ENCODE data around the gene TBX3. TPM values are rescaled to one million over a fixed set of nuclear protein-coding genes. Genes with fewer than 3 reads are reported as not detected.

The TBX3 gene
- total RNA-seq, 1 donor from 2014 or later = not detected

DNA sequence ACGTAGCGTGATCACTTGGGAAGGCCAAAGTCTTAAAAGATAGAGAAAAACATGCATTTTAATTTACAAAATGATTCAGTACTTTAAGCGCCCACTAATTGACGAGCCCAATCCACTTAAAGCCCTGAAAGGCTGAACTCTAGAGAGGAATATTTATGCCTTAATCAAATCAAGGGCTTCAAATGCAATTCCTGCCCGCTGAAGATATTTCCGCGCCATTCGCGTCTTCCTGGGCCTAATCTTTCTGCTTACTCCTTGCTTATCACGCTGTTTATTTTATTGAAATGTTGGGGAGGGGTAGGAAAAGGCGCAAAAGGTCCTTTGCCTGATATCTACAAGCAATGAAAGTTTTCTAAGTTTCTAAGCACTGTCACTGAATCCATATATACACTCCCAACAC is 4.0 kb downstream of the TBX3 start:
- H3K36me3 ChIP-seq = no peaks in the 10 kb centered on the region
- H3K4me1 ChIP-seq = peaks cover 22% of the 10 kb centered on the region
- H3K9me3 ChIP-seq (ENCODE audit: low read depth) = no peaks in the 10 kb centered on the region
- no peak for DNase-seq (ENCODE audit: low spot score)
- no peak overlapping the region for H3K9ac ChIP-seq
- no peak overlapping the region for H3K4me3 ChIP-seq
- H3K27me3 ChIP-seq = peaks cover 99% of the 10 kb centered on the region
- H3K79me2 ChIP-seq (ENCODE audit: low read depth) = no peaks in the 10 kb centered on the region
- Mint-ChIP-seq H3K4me3 (no peak overlapping the region), H3K9me3 (peaks cover 6% of the 10 kb centered on the region), H3K27ac (no peak overlapping the region), H3K4me1 (peaks cover 20% of the 10 kb centered on the region), H3K36me3 (no peaks in the 10 kb centered on the region), H3K27me3 (ENCODE audit: insufficient read depth, low read depth) (peaks cover 92% of the 10 kb centered on the region)
- H3K4me2 ChIP-seq = no peak overlapping the region
- no peak overlapping the region for H2AFZ ChIP-seq (replicated peaks)
- H3F3A ChIP-seq (ENCODE audit: low read depth) = peaks cover 33% of the 10 kb centered on the region
- TF ChIP-seq EZH2phosphoT487 (IDR thresholded peaks at IDR 0.05) = peak; percentile 43
- TF ChIP-seq EZH2 (IDR thresholded peaks at IDR 0.05) = peak; percentile 76
- no peak for TF ChIP-seq CTCF (IDR thresholded peaks at IDR 0.05)
- peaks cover 93% of the 10 kb centered on the region for H4K20me1 ChIP-seq (ENCODE audit: low read depth)
- no peak overlapping the region for H3K27ac ChIP-seq

DNA sequence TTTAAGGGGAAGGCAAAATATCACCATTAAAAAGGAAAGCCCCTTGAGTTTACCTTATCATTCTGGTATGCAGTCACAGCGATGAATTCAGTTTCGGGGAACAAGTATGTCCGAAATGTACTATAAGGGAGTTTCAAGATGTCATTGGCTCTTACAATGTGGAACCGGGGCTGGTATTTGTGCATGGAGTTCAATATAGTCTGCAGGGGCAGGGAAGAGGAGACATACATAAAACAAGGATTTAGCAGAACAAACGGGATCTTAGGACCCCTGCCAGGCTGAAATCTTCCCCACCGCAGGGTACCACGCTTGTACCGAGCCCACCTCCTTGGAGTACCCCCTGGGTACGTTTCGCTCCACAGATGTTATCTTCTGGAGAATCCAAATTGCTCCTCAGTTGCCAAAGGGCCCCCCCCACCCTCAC is 4.5 kb downstream of the TBX3 start:
- H3K27me3 Mint-ChIP-seq (ENCODE audit: insufficient read depth, low read depth) = peaks cover 95% of the 10 kb centered on the region
- Histone ChIP-seq H3K9ac (no peak overlapping the region), H3K9me3 (ENCODE audit: low read depth) (no peaks in the 10 kb centered on the region), H3K27me3 (peaks cover 99% of the 10 kb centered on the region), H3K27ac (no peak overlapping the region), H3K4me1 (peaks cover 21% of the 10 kb centered on the region), H3K4me2 (no peak overlapping the region), H4K20me1 (ENCODE audit: low read depth) (peaks cover 94% of the 10 kb centered on the region), H3K79me2 (ENCODE audit: low read depth) (no peaks in the 10 kb centered on the region), H3F3A (ENCODE audit: low read depth) (peaks cover 28% of the 10 kb centered on the region), H3K4me3 (no peak overlapping the region), H2AFZ (replicated peaks) (no peak overlapping the region), H3K36me3 (no peaks in the 10 kb centered on the region)
- DNase-seq (ENCODE audit: low spot score) = peak; percentile 60
- H3K9me3 Mint-ChIP-seq = peaks cover 6% of the 10 kb centered on the region
- H3K27ac Mint-ChIP-seq = no peak overlapping the region
- peaks cover 18% of the 10 kb centered on the region for H3K4me1 Mint-ChIP-seq
- H3K4me3 Mint-ChIP-seq = no peak overlapping the region
- no peaks in the 10 kb centered on the region for H3K36me3 Mint-ChIP-seq
- TF ChIP-seq EZH2phosphoT487 (IDR thresholded peaks at IDR 0.05) (peak; percentile 37), EZH2 (IDR thresholded peaks at IDR 0.05) (no peak)

DNA sequence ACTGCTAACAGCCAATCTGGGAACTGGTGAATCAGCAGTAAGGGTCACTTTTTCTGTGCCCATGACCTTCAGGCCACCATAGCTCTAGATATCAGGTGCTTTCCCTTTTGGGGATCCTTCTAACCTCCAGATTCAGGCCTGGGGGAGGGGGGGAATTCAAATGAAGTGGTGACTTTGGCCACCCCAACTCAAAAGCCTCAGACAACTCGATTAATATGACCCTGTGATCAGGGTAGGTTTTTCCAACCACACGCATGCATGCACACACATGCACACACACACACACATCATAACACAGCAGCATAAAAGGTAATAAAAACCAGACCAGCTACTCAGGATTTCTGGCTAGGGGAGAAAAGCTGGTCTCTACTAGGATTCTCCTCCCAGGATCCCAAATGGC is 5.3 kb downstream of the TBX3 start:
- no peak overlapping the region for H3K9ac ChIP-seq
- peaks cover 93% of the 10 kb centered on the region for H3K27me3 Mint-ChIP-seq (ENCODE audit: insufficient read depth, low read depth)
- no peak overlapping the region for H3K4me2 ChIP-seq
- peaks cover 100% of the 10 kb centered on the region for H3K27me3 ChIP-seq
- no peak overlapping the region for H2AFZ ChIP-seq (replicated peaks)
- H3K79me2 ChIP-seq (ENCODE audit: low read depth) = no peaks in the 10 kb centered on the region
- no peak overlapping the region for H3K4me3 Mint-ChIP-seq
- no peak overlapping the region for H3K4me3 ChIP-seq
- TF ChIP-seq EZH2 (IDR thresholded peaks at IDR 0.05) (no peak), EZH2phosphoT487 (IDR thresholded peaks at IDR 0.05) (no peak), CTCF (IDR thresholded peaks at IDR 0.05) (no peak)
- H3K9me3 ChIP-seq (ENCODE audit: low read depth) = no peaks in the 10 kb centered on the region
- H3K27ac Mint-ChIP-seq = no peak overlapping the region
- peaks cover 6% of the 10 kb centered on the region for H3K9me3 Mint-ChIP-seq
- peaks cover 12% of the 10 kb centered on the region for H3K4me1 Mint-ChIP-seq
- H3K36me3 Mint-ChIP-seq = no peaks in the 10 kb centered on the region
- H3K4me1 ChIP-seq = peaks cover 20% of the 10 kb centered on the region
- H4K20me1 ChIP-seq (ENCODE audit: low read depth) = peaks cover 98% of the 10 kb centered on the region
- H3K36me3 ChIP-seq = no peaks in the 10 kb centered on the region
- H3F3A ChIP-seq (ENCODE audit: low read depth) = peaks cover 24% of the 10 kb centered on the region
- DNase-seq (ENCODE audit: low spot score) = no peak
- no peak overlapping the region for H3K27ac ChIP-seq

- H3K27ac Mint-ChIP-seq = no peak overlapping the region
- peaks cover 100% of the 10 kb centered on the region for H3K27me3 ChIP-seq
- peaks cover 6% of the 10 kb centered on the region for H3K9me3 Mint-ChIP-seq
- peaks cover 98% of the 10 kb centered on the region for H4K20me1 ChIP-seq (ENCODE audit: low read depth)
- H3K9ac ChIP-seq = no peak overlapping the region
- no peak overlapping the region for H3K4me3 Mint-ChIP-seq
- H3K4me1 Mint-ChIP-seq = peaks cover 5% of the 10 kb centered on the region
- no peak overlapping the region for H3K27ac ChIP-seq
- TF ChIP-seq EZH2 (IDR thresholded peaks at IDR 0.05) (no peak), EZH2phosphoT487 (IDR thresholded peaks at IDR 0.05) (no peak), CTCF (IDR thresholded peaks at IDR 0.05) (no peak)
- DNase-seq (ENCODE audit: low spot score) = no peak
- no peaks in the 10 kb centered on the region for H3K9me3 ChIP-seq (ENCODE audit: low read depth)
- H2AFZ ChIP-seq (replicated peaks) = no peak overlapping the region
- no peak overlapping the region for H3K4me3 ChIP-seq
- H3K36me3 Mint-ChIP-seq = no peaks in the 10 kb centered on the region
- H3K36me3 ChIP-seq = no peaks in the 10 kb centered on the region
- H3F3A ChIP-seq (ENCODE audit: low read depth) = peaks cover 22% of the 10 kb centered on the region
- no peak overlapping the region for H3K4me2 ChIP-seq
- peaks cover 13% of the 10 kb centered on the region for H3K4me1 ChIP-seq
- peaks cover 93% of the 10 kb centered on the region for H3K27me3 Mint-ChIP-seq (ENCODE audit: insufficient read depth, low read depth)
- H3K79me2 ChIP-seq (ENCODE audit: low read depth) = no peaks in the 10 kb centered on the region
Measured at GRCh38 chr12:114678028-114678427, 5.9 kb downstream of the TBX3 start.
